Adrenal gland (tissue), 12 donors: ENCODE results near the gene CFL1. TPM values are rescaled to one million over a fixed set of nuclear protein-coding genes. Genes with fewer than 3 reads are reported as not detected.

ENCODE experiments used
- DNase-seq, 7 donors: peaks; one replicate each; pipeline ENCODE4 v3.0.0-alpha.2; 2019 to 2020
- H3K27ac ChIP-seq, 5 donors: fragments of 200-600 bp; sonication (generic) in 4 of 5; 1 replicate in 3 of 5; 2 replicates in 2 of 5; pipeline versions ENCODE4 v1.5.1 to v1.8.0; 2016 to 2020; ENCODE audit warnings: mild to moderate bottlenecking in 1 of 5
- H3K27me3 ChIP-seq: fragments of 200-600 bp; 2 replicates; pipeline ENCODE4 v1.8.0; 2021
- H3K36me3 ChIP-seq, 2 donors: fragments of 200-600 bp; replicated peaks in 1 of 2; 1 replicate in 1 of 2; 2 replicates in 1 of 2; pipeline versions ENCODE4 v1.5.1 to v1.8.0; 2018 to 2022
- H3K4me1 ChIP-seq, 2 donors: fragments of 200-600 bp; replicated peaks in 1 of 2; 1 replicate in 1 of 2; 2 replicates in 1 of 2; pipeline versions ENCODE4 v1.5.1 to v1.8.0; 2018 to 2021
- H3K4me3 ChIP-seq, 4 donors: fragments of 200-600 bp; sonication (generic) in 3 of 4; one replicate each; pipeline ENCODE4 v1.5.1; 2016 to 2018
- H3K9me3 ChIP-seq, 3 donors: fragments of 200-600 bp; sonication (generic) in 1 of 3; replicated peaks in 1 of 3; 1 replicate in 2 of 3; 2 replicates in 1 of 3; pipeline versions ENCODE4 v1.5.1 to v1.8.0; 2016 to 2021
- CTCF ChIP-seq, 6 experiments: fragments of 450-650 bp in 4 of 6; fragments of 200-600 bp in 2 of 6; sonication (generic) in 1 of 6; IDR thresholded peaks; 1 replicate in 5 of 6; 2 replicates in 1 of 6; pipeline versions ENCODE4 v1.5.1 to v1.8.0; 2016 to 2021; ENCODE audit warnings: antibody characterized with exemption in 6 of 6, mild to moderate bottlenecking in 2 of 6, moderate library complexity in 1 of 6
- POLR2A ChIP-seq, 2 donors: fragments of 450-650 bp; IDR thresholded peaks; one replicate each; pipeline ENCODE4 v1.6.1; 2017; ENCODE audit warnings: antibody characterized with exemption in 2 of 2, mild to moderate bottlenecking in 2 of 2, moderate library complexity in 1 of 2
- WGBS, 4 donors: extraction: QIAGEN DNeasy Blood & Tissue Kit in 2 of 4; methylation state at CpG; one replicate each; pipeline versions ENCODE4 v1.1.5 to v1.1.7; 2013 to 2017; 5-methylcytosine and 5-hydroxymethylcytosine counted together
- intact Hi-C, 2 donors: fragments of 100-400 bp; cut with DNase I; formaldehyde crosslinking; loops; one replicate each; pipeline versions ENCODE4 v1.14.1 to v1.15.0; 2022 to 2023
- polyA plus RNA-seq, 3 donors: library from polyadenylated mRNA; stranded (reverse); fragments of 200-250 nt in 2 of 3; fragments of 350-450 nt in 1 of 3; fragmentation: Illumina TruSeq in 1 of 3; extraction: RNeasy Lipid Tissue Mini Kit (QIAGEN cat#74804) in 1 of 3; gene quantifications; one replicate each; pipeline ENCODE4 v1.2.3, GENCODE V29; 2013 to 2014
- total RNA-seq, 9 donors: library from RNA; depleted of rRNA in 4 of 9; stranded (reverse); fragments of >200 nt in 4 of 9; fragments of 120-200 nt in 1 of 9; fragmentation: NEBNext Ultra II Directional in 1 of 9; extraction: Animal tissue kit (Norgen Biotek cat#: 25700) in 1 of 9; gene quantifications; one replicate each; pipeline versions ENCODE4 v1.1.0 to v1.2.4, GENCODE V29; 2013 to 2023
- donor health status: healthy with polysubstance abuse.
- donor health status: Bipolar disorder and iron deficiency.
- donor health status: DM: yes; HTN: yes; CAD: no.
- donor health status: DM: no; HTN: no; CAD: no.
- donor health status: DM: no; HTN: no; CAD: no.
- donor health status: DM: yes; HTN: yes; CAD: no.

CFL1 gene
- total and polyA plus RNA-seq, 12 donors: 217 to 765 (median 599) TPM

GRCh38 chr11:65817835-65818680 lies 39.9 kb downstream of the CFL1 start:
- Histone ChIP-seq H3K36me3 (no peaks in the 10 kb centered on the region), H3K9me3 (no peaks in the 10 kb centered on the region), H3K4me3 (peak overlapping the region in 3 of 4 donors; percentile 29 to 73 (median 48)), H3K27me3 (no peaks in the 10 kb centered on the region), H3K4me1 (peaks cover 0 to 12% of the 10 kb centered on the region in 2 donors), H3K27ac (peak overlapping the region in 4 of 5 donors; percentile 20 to 83 (median 73))
- intact Hi-C loops: loop anchor here (1.0 to 5.0 kb wide), 3 partner anchors 36 to 101 kb away; partner anchors contain the start of gene AP5B1 (in 2 of the 2)
- DNase-seq: peak; percentile 89 to 96 (median 95)
- WGBS, 4 donors: 5 to 13% (median 9%) methylated on average over 30 to 74 of the region's 74 CpGs
- TF ChIP-seq POLR2A (IDR thresholded peaks at IDR 0.05) (peak in 1 of 2 donors; percentile 8), CTCF (IDR thresholded peaks at IDR 0.05) (peak; percentile 79 to 100 (median 94))

- Histone ChIP-seq H3K27me3 (no peaks in the 10 kb centered on the region), H3K9me3 (no peaks in the 10 kb centered on the region), H3K4me1 (peaks cover 0 to 12% of the 10 kb centered on the region in 2 donors), H3K27ac (peak overlapping the region in 2 of 5 donors; percentile 71 to 75), H3K36me3 (no peaks in the 10 kb centered on the region), H3K4me3 (peak overlapping the region in 3 of 4 donors; percentile 29 to 73 (median 48))
- whole genome bisulfite sequencing, 4 donors: 59 to 68% (median 63%) methylated on average over 5 of the region's 5 CpGs
- intact Hi-C loops: loop anchor here (5.0 kb wide), 2 partner anchors 35 to 100 kb away; partner anchors contain the start of gene AP5B1 (in 1 of the 2)
- DNase-seq: no peak
- TF ChIP-seq CTCF (IDR thresholded peaks at IDR 0.05): no peak
- TF ChIP-seq POLR2A (IDR thresholded peaks at IDR 0.05): no peak
Observed at GRCh38 chr11:65817312-65817834, 40.6 kb downstream of the CFL1 start.

DNA sequence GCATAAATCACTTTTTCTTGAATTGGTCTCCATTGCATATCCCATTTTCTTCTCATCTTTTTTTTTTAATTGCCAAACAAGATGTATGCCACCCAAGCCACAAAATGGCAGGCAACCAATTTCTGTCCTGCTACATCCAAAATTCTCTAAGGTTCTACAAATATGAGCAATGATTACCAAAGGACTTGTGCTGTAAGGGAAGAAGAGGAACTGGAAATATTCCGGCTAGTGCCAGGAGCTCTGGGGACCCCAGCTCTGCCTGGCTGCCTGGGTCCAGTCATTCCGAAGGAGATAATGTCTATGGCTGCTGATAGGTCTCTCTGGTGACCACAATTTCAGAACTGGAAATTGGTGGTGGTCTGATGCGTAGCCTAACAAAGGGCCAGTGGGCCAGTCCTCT lies 41.3 kb downstream of the CFL1 start:
- no peaks in the 10 kb centered on the region for H3K36me3 ChIP-seq
- intact Hi-C loops: loop anchor here (5.0 kb wide), 2 partner anchors 34 to 99 kb away; partner anchors contain the start of gene AP5B1 (in 1 of the 2)
- no peak for DNase-seq
- WGBS, 4 donors: 78 to 92% (median 91%) methylated on average over 3 of the region's 3 CpGs
- TF ChIP-seq CTCF (IDR thresholded peaks at IDR 0.05) (no peak), POLR2A (IDR thresholded peaks at IDR 0.05) (no peak)
- no peaks in the 10 kb centered on the region for H3K9me3 ChIP-seq
- H3K4me3 ChIP-seq: no peak overlapping the region
- peaks cover 0 to 12% of the 10 kb centered on the region in 2 donors for H3K4me1 ChIP-seq
- no peak overlapping the region for H3K27ac ChIP-seq
- no peaks in the 10 kb centered on the region for H3K27me3 ChIP-seq

GRCh38 chr11:65814986-65815565 lies 42.9 kb downstream of the CFL1 start:
- Histone ChIP-seq H3K9me3 (no peaks in the 10 kb centered on the region), H3K36me3 (no peaks in the 10 kb centered on the region), H3K27me3 (no peaks in the 10 kb centered on the region), H3K4me1 (peaks cover 0 to 12% of the 10 kb centered on the region in 2 donors), H3K27ac (no peak overlapping the region), H3K4me3 (no peak overlapping the region)
- intact Hi-C loops: loop anchor here (5.0 kb wide), 2 partner anchors 33 to 98 kb away; partner anchors contain the start of gene AP5B1 (in 1 of the 2)
- no peak for DNase-seq
- 90 to 93% (median 92%) methylated on average over 16 of the region's 16 CpGs for WGBS, 4 donors
- TF ChIP-seq CTCF (IDR thresholded peaks at IDR 0.05) (no peak), POLR2A (IDR thresholded peaks at IDR 0.05) (no peak)
